Ishikawa (cell line): ENCODE measurements around the gene HMG20A.

Source experiments
- CREB1 ChIP-seq: IDR thresholded peaks from 2 replicates; pipeline ENCODE4 v1.6.1; 2012; ENCODE audit warnings: low read depth
- EP300 ChIP-seq: IDR thresholded peaks from 2 replicates; pipeline ENCODE4 v1.6.1; 2012; ENCODE audit warnings: borderline replicate concordance
- NFIC ChIP-seq: IDR thresholded peaks from 2 replicates; pipeline ENCODE4 v1.6.1; 2012
- RAD21 ChIP-seq: IDR thresholded peaks from 2 replicates; pipeline ENCODE4 v1.6.1; 2012; ENCODE audit warnings: low read depth
- TAF1 ChIP-seq: IDR thresholded peaks from 2 replicates; pipeline ENCODE4 v1.6.1; 2012; ENCODE audit warnings: low read depth, mild to moderate bottlenecking

GRCh38 chr15:77411619-77411976 is 9.1 kb upstream of the HMG20A start:
- TF ChIP-seq RAD21 (no peak), CREB1 (no peak), EP300 (no peak), NFIC (no peak), TAF1 (no peak)
